NCI-H2081 (cell line): Measurements from ENCODE around the gene CYLD.

Experiments used
- DNase-seq, 2 experiments: peaks; one replicate each; lab custom pipeline; 2025; lab: John Stamatoyannopoulos, UW

CYLD gene

DNA sequence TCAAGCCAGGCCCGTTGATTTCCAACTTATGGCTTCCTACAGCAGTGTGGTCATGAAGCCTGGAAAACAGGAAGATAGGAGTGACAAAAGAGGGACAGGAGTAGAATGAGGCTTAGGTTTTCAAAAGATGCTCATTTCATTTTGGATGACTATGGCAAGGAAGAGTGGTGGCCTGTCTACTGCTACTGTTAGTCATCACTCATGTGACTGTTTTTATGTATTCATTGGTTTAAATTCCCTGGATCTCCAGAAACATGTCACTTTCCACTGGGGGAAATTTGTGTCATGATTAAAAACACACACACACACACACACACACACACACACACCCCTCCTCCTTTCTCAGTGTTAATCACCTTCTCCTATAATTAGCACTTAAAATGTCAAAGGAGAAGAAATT, 1.1 kb upstream of the CYLD start:
- no peak for DNase-seq

DNA sequence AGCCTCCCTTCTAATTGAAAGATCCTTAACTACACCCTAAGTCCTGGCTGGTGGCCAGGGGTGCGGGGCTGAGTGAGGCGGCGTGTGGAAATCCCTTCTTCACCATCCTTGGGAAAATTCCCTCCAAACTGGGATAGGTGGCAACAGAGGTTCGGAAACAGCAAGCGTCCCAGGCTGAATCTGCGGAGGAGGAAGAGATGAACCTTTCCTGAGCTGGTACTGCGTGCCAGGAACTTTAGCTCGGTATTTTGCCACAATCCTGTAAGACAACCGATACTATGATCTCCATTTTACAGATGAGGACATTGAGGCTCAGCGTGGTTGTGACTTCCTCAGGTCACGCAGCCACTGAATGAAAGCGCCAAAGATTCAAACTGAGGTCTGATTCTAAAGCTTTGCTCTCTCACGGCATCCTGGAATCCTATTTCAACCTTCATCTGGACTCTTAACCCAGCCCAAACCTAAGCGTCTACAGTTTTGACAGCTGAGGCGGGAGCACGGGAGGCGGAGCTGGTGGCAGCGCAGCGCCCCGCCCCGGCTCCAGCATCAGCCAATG, 583 bp upstream of the CYLD start:
- DNase-seq = no peak

DNA sequence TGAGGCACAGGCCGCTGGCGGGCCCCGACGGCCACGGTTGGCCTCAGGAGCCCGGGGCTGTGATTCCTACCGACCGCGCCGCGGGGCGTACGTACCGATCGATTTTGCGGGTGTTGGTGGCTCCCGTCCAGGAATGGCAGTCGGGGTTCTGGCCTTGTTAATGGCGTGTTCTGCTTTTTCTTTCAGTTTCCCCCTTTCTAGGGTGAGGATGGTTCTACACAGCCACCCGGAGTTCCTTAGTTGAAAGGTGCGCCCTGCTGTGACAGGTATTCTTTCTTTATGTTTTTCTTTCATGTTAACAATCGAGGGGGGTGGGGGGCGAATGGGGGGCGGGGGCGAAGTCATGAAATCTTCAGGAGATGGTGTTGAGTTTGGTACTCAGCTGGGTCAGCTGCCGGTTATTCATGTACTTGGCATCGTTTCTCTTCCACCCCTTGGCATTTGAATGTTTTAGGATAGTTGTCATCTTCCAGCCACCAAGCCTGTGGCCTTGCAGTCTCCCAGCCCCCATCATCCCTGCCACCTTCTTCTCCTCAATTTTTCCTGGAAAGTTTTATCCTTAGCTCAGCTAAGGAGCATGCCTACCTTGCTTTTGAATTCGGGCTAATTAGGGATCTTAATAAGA, 802 bp downstream of the CYLD start:
- no peak for DNase-seq

DNA sequence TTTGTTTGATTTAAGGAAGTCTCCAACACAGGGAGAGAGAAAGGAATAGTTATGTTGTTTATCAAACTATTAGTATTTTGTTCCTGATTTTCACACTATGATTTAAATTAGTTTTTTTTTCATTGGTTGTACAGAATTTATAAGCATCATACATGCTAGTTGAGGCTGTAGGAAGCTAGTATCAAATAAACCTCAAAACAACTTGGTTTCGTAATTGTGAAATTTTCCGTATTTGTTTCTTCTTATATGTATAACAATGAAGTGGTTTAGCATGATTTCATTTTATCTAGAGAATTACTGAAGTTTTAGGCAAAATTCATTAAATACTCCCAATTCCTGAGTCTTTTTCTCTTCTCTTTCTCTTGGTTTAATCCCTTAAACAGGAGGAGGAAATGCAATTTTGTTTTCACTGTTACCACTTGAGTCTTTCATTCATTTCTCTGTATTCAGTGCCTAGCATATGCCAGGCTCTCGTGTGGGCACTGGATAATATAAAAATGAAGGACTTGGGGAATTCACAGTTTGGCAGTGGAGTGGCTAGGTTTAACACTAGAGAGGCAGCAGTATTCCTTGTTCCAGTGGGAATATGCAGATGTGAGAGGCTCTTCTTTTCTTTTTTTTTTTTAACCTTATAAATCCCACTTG, 1.8 kb downstream of the CYLD start:
- DNase-seq = no peak

DNA sequence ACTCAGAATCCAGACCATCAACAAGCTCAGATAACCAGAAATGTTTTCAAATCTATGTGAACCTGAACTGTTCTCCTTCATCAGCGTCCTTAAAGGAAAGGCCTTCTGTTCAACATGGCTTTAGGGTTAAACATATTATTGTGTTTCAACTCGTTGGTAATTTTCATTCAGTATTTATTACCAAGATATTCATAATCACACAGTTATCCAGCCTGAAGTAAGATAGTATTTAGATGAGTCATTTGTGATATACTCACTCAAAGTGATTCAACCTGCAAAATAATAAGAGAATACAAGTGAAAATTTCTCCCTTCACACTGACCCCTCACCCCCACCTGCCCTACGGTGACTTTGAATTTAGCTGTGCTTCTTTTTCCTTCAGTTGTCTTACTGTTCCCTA, 3.0 kb downstream of the CYLD start:
- no peak for DNase-seq

DNA sequence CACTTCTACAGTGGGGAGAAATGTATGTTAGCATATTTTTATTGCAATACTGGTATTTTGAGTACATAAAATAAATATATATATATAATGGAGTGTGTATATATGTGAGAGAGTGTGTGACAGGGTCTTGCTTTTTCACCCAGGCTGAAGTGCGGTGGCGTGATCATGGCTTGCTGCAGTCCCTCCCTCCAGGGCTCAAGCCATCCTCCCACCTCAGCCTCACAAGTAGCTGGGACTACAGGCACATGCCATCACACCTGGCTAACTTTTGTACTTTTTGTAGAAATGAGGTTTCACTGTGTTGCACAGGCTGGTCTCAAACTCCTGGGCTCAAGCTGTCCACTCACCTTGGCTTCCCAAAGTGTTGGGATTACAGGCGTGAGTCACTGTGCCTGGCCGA, 4.1 kb downstream of the CYLD start:
- no peak for DNase-seq

DNA sequence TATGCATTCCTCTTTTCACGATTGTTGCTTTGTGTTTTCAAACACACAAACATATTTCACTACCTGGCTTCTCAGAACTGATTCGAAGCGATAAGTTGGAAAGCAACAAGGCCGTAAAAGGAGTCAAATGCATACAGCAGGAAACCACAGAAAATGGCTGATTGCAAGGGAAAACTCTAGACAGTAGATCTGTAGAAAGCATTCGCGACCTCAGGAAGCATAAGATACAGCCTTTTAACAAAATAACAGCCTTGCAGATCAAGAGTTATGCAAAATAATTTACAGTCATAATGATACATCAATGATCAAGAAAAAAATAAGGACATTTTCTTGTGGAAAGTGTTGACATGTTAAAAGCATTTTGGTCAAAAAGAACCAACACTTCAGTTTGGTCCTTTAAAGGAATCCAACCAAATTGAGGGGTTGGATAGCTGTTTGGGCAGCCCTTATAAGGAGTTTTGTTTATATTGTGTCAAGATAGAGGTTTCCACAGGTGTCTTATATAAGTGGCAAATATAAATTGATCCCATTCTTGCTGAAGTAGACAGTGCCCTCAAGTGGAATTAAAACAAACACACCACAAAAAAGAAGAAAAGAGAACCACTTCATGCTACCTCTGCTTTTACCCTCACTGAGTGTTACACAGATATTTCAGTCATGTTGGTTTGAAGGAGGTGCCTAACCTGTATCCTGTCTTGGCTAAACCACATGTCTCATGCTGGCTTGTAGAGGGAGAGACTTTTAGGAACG, 5.5 kb downstream of the CYLD start:
- no peak for DNase-seq

DNA sequence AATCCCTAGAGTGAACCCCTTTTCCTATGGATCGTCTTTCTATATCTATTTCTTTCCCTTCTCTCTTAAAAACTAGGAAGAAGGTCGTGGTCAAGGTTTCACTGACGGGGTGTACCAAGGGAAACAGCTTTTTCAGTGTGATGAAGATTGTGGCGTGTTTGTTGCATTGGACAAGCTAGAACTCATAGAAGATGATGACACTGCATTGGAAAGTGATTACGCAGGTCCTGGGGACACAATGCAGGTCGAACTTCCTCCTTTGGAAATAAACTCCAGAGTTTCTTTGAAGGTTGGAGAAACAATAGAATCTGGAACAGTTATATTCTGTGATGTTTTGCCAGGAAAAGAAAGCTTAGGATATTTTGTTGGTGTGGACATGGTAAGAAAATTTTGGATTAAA, 9.6 kb downstream of the CYLD start:
- DNase-seq = no peak

DNA sequence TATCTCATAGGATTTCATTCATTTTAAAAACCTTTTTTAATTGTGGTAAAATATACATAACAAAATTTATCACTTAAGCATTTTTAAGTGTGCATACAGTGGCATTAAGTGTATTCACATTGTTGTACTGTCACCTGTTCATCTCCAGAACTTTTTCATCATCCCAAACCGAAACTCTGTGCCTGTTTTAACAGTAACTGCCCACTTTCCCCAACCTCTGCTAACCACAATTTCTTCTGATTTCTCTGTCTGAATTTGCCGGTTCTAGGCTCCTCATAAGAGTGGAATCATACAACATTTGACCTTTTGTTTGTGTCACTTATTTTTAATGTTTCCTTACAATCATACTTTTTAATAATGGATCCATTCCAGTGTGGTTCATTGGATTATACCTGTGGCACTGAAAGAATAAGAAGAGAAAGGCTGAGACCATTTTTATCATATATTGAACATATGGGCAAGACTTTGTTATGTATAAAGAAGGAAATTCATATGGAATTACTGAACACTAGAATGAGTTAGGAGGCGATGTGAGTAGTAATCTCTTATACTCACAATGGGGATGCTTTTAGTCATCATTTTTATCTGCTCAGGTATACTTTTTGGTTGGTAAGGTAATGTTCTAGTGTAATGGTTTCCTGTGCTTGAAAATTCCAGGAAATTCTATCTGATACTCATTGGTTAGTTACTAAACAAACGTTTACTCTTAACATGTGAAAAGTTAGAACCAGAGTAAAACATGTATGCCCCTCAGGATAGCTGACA, 10.8 kb downstream of the CYLD start:
- no peak for DNase-seq

DNA sequence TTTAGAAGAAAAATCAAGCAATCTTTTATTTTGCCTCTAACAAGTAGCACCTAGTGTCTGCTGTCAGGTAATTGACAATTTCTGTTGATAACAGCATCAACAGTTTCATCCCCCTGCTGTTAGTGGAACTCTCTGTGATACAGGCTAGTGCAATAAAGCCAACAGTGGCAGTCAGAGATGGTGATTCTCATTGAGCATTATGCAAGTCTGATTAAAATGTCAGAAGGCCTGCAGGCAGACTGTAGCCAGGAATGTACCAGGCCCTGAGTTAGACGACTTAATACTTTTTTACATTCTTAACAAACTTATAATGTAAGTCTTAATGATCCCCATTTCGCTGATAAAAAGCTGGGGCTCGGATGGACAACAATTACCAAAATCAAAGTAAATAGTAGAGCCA, 14.6 kb downstream of the CYLD start:
- DNase-seq = no peak

DNA sequence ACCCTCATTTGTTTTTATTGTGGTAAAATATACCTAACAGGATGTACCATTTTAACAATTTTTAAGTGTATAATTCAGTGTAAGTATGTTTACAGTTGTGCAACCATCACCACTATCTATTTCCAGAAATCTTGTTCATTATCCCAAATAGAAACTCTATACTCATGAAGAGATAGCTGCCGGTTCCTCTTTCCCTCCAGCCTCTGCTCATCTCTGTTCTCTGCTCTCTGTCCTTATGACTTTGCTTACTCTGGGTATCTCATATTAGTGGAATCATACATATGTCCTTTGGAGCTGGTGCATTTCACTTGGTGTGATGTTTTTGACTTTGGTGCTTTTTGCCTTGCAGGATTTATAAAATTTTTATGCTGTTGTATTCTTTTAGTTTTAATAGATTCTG, 19.4 kb downstream of the CYLD start:
- DNase-seq = no peak

DNA sequence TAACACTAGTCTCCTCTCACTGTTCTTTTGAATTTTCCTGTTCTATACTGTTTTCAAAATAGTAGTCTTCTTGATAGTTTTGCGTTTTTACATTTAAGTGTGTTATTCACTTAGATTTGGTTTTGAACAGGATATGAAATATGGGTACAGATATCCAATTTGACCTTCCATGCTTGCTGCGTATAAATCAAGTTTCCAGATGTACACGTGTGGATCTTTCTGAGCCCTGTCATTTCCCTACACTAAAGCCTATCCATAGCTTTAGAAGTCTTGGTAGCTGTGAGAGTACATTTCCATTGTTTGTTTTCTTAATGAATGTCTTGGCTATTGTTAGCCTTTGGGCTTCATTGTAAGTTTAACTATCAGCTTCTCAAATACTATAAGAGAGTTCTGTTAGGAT, 20.4 kb downstream of the CYLD start:
- no peak for DNase-seq

DNA sequence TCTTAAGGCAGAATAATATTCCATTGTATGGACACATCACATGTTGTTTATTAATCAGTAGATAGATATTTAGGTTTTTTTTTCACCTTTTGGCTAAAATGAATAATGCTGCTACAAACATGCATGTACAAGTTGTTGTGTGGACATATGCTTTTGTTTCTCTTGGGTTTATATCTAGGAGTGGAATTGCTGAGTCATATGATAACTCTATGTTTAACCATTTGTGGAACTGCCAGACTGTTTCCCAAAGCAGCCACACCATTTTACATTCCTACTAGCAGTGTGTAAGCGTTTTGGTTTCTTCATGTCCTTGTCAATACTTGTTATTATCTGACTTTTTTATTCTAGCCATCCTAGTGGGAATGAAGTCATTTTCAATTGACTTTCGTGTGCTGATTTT, 21.3 kb downstream of the CYLD start:
- DNase-seq = no peak

DNA sequence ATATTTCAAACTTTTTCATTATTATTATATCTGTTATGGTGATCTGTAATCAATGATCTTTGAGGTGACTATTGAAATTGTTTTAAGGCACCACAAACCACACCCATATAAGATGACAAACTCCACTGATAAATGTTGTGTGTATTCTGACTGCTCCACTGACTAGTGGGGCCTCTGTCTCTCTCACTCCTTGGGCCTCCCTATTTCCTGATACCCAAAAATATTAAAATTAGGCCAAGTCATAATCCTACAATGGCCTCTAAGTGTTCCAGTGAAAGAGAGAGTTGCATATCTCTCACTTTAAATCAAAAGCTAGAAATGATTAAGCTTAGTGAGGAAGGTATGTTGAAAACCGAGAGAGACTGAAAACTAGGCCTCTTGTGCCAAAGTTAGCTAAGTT, 23.4 kb downstream of the CYLD start:
- DNase-seq = no peak

DNA sequence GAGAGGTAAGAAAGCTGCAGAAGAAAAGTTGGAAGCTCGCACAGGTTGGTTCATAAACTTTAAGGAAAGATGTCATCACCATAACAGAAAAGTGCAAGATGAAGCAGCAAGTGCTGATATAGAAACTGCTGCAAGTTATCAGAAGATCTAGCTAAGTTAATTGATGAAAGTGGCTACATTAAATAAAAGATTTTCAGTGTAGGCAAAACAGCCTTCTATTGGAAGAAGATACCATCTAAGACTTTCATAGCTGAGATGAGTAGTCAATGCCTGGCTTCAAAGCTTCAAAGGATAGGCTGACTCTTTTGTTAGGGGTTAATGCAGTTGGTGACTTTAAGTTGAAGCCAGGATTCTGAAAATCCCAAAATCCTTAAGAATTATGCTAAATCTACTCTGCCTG, 24.0 kb downstream of the CYLD start:
- DNase-seq = no peak

DNA sequence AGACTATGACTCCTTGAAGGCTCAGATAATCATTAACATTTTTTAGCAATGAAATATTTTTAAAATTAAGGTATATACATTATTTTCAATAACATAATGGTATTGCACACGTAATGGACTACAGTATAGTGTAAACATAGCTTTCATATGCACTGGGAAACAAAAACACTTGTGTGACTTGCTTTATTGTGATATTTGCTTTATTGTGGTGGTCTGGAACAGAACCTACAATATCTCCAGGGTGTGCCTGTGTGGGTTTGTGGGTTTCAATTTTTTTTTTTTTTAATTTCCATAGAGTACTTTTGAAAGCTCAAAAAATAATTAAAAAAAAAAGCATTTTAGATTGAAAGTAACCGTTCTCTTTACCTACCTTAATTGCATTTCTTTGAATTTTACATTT, 25.3 kb downstream of the CYLD start:
- no peak for DNase-seq

DNA sequence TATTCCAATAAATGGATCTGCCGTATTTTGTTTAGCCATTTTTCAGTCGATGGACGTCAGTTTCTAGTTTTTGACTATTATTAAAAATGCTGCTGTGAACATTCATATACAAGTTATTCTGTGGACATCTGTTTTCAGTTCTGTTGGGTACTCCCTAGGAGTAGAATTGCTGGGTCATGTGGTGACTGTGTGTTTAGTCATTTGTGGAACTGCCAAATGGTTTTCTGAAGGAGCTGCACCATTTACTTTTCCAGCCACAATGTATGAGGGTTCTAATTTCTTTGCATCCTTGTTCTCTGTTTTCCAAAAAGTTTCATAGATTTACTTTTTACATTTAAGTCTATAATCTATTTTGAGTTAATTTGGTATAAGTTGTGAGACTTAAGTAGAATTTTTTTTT, 29.5 kb downstream of the CYLD start:
- DNase-seq = no peak

DNA sequence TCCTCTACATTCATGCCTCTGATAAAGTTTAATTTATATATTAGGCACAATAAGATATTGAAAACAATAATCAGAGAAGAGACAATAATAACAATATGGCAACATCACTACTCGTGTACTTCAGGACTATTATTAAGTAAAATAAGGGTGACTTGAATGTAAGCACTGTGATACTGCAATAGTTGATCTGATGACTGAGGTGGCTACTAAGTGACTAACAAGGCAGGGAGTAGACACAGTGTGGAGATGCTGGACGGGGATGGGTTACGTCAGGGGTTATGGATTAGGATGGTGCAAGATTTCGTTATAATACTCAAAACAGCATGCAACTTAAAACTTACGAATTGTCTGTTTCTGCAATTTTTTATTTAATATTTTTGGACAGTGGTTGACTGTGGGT, 32.5 kb downstream of the CYLD start:
- no peak for DNase-seq

DNA sequence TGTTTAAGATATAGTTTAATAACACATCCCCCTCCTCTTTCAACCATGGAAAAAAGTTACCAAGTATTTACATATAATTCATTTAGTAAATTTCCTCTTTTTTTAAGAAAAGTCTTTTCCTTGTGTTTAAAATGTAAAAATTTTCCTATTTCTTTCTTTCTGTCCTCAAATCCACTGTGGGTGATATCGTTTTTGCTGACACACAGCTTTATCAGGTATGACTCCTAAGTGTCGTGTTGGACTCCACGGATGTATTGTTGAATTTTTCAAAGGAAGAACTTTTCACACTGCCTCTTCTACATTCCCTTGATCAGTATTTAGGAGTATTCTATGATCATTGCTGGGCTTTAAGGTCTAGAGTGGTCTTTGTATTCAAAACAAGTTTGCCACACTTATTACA, 33.1 kb downstream of the CYLD start:
- DNase-seq = no peak

DNA sequence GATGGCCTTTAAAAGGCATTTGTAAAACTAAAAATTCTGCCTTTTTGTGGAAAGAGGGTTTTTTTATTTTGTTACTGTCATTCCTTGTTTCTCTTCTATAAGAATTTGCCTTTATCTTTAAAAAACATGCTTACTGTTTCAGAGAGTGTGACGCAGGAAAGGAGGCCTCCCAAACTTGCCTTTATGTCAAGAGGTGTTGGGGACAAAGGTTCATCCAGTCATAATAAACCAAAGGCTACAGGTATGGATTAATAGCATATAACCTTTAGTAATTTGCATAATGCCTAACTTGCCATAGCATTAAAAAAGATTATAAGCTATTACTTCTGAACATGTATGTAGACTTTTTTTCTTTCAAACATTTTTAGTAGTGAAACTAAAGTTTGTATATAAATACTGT, 34.2 kb downstream of the CYLD start:
- no peak for DNase-seq

DNA sequence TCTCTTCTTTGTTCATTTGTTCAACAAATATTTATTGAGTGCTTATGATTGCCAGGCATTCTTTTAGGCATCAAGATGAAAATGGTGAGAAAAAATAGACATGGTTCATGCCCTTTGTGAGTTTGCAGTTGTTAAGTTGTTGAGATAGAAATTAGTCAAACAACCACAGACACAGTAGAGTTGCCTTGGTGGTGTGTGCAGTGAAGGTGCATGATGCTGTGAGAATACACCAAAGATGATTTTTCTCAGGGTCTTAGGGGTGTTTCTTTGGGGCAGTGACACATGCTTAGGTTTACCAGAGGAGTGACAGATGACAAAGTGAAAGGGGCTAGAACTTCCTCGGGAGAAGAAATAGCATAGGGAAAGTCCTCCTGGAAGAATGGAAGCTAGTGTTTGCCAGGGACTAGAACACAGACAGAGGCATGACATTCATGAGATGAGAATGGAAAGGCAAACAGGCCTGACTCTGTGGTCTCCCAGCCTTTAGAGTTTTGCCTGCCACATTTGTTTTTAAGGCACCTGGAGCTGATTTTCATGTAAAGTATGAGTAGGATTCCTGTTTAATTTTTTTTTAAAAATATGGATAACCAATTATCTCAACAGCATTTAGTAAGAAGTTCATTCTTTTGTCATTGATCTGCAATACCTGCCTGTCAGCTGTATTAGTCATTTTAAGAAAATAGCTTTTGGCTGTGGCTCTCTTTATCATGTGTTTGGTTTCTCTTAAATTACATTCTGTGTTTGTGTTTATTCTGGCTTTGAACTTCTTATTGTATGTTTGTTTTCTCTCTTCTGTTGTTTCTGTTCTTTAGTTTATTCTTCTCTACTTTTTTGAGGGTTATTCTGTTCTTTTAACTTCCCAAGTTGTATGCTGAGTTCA, 36.6 kb downstream of the CYLD start:
- no peak for DNase-seq

DNA sequence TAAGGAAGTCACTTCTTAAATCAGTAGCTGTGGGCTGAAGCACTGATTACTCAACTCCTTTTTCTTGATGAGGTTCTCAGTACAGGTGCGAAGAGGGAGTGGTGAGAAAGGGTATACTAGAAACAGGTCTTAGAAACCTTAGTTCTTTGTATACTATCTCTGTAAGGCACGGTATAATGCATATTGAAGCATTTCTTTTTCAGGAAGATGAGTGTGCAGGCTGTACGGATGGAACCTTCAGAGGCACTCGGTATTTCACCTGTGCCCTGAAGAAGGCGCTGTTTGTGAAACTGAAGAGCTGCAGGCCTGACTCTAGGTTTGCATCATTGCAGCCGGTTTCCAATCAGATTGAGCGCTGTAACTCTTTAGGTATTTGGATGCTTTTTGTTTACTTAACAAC, 39.2 kb downstream of the CYLD start:
- DNase-seq = no peak
